Mesendoderm (in vitro differentiated cells): ENCODE data around the gene CHSY3.

Experiments
- DNase-seq: peaks from one replicate; pipeline ENCODE4 v3.0.0; 2013
- H2AK5ac ChIP-seq: 2 replicates; pipeline ENCODE4 v1.6.1; 2013; ENCODE audit warnings: low read length, inconsistent platforms
- H2BK120ac ChIP-seq: 2 replicates; pipeline ENCODE4 v1.6.1; 2013; ENCODE audit warnings: low read depth, mild to moderate bottlenecking, low read length, moderate library complexity, mixed read lengths
- H2BK15ac ChIP-seq: replicated peaks from 2 replicates; pipeline ENCODE4 v1.6.1; 2013; ENCODE audit warnings: low read depth, mild to moderate bottlenecking, moderate library complexity
- H2BK5ac ChIP-seq: 2 replicates; pipeline ENCODE4 v1.6.1; 2013; ENCODE audit warnings: low read length, inconsistent platforms
- H3K18ac ChIP-seq: 2 replicates; pipeline ENCODE4 v1.6.1; 2013; ENCODE audit warnings: mild to moderate bottlenecking, low read length, mixed read lengths
- H3K23ac ChIP-seq: one replicate; pipeline ENCODE4 v1.6.1; 2013; ENCODE audit warnings: low read length
- H3K27ac ChIP-seq: 2 replicates; pipeline ENCODE4 v1.5.1; 2013; ENCODE audit warnings: low read depth, mild to moderate bottlenecking, inconsistent platforms, low read length, moderate library complexity
- H3K27me3 ChIP-seq: 2 replicates; pipeline ENCODE4 v1.6.1; 2013; ENCODE audit warnings: low read length, control low read depth, mild to moderate bottlenecking, inconsistent platforms; ENCODE audit not compliant: insufficient read depth, poor library complexity
- H3K36me3 ChIP-seq: 2 replicates; pipeline ENCODE4 v1.6.1; 2013; ENCODE audit warnings: low read length, inconsistent platforms; ENCODE audit not compliant: control insufficient read depth, insufficient read depth
- H3K4ac ChIP-seq: one replicate; pipeline ENCODE4 v1.6.1; 2013; ENCODE audit warnings: low read depth, mild to moderate bottlenecking, low read length, moderate library complexity
- H3K4me1 ChIP-seq: 2 replicates; pipeline ENCODE4 v1.6.1; 2013; ENCODE audit warnings: low read depth, low read length, inconsistent platforms; ENCODE audit not compliant: control insufficient read depth
- H3K4me2 ChIP-seq: 2 replicates; pipeline ENCODE4 v1.6.1; 2013; ENCODE audit warnings: low read length
- H3K4me3 ChIP-seq: 2 replicates; pipeline ENCODE4 v1.5.1; 2013; ENCODE audit warnings: mild to moderate bottlenecking, low read length
- H3K56ac ChIP-seq: one replicate; pipeline ENCODE4 v1.6.1; 2013; ENCODE audit warnings: low read length
- H3K79me1 ChIP-seq: 2 replicates; pipeline ENCODE4 v1.6.1; 2013; ENCODE audit warnings: low read length, inconsistent platforms
- H3K79me2 ChIP-seq: 2 replicates; pipeline ENCODE4 v1.6.1; 2013; ENCODE audit warnings: mild to moderate bottlenecking, low read length; ENCODE audit not compliant: control insufficient read depth, insufficient read depth
- H3K9ac ChIP-seq: 2 replicates; pipeline ENCODE4 v1.6.1; 2013; ENCODE audit warnings: low read length, inconsistent platforms
- H4K5ac ChIP-seq: one replicate; pipeline ENCODE4 v1.6.1; 2013; ENCODE audit warnings: low read length
- H4K8ac ChIP-seq: one replicate; pipeline ENCODE4 v1.6.1; 2013; ENCODE audit warnings: low read depth, mild to moderate bottlenecking, control low read depth, low read length, moderate library complexity
- WGBS: extraction: QIAGEN DNeasy Blood & Tissue Kit; methylation state at CpG from one replicate; pipeline ENCODE4 v1.1.7; 2013; ENCODE audit warnings: low lambda C conversion rate, missing lambda C conversion rate; ENCODE audit not compliant: insufficient coverage; ENCODE audit errors: extremely low coverage; 5-methylcytosine and 5-hydroxymethylcytosine counted together

CHSY3 gene

GRCh38 chr5:130102375-130102774, 198.1 kb downstream of the CHSY3 start:
- Histone ChIP-seq H3K18ac (no peak overlapping the region), H3K4ac (no peak overlapping the region), H3K27ac (no peak overlapping the region), H3K79me1 (no peaks in the 10 kb centered on the region), H3K27me3 (no peaks in the 10 kb centered on the region), H3K23ac (no peak overlapping the region), H2BK15ac (no peak overlapping the region), H3K4me2 (no peak overlapping the region), H2BK5ac (no peak overlapping the region), H3K79me2 (no peaks in the 10 kb centered on the region), H3K4me1 (no peaks in the 10 kb centered on the region), H3K36me3 (no peaks in the 10 kb centered on the region), H3K4me3 (no peak overlapping the region), H3K56ac (no peak overlapping the region), H4K8ac (no peak overlapping the region), H2BK120ac (no peak overlapping the region), H2AK5ac (no peak overlapping the region), H3K9ac (no peak overlapping the region), H4K5ac (no peak overlapping the region)
- WGBS: no CpG with 5 or more reads among the region's 3 CpGs
- no peak for DNase-seq

GRCh38 chr5:130102960-130103359, 198.7 kb downstream of the CHSY3 start:
- Histone ChIP-seq H4K5ac (no peak overlapping the region), H3K23ac (no peak overlapping the region), H2AK5ac (no peak overlapping the region), H3K56ac (no peak overlapping the region), H3K79me2 (no peaks in the 10 kb centered on the region), H2BK120ac (no peak overlapping the region), H2BK15ac (no peak overlapping the region), H4K8ac (no peak overlapping the region), H3K36me3 (no peaks in the 10 kb centered on the region), H3K4me1 (no peaks in the 10 kb centered on the region), H3K79me1 (no peaks in the 10 kb centered on the region), H3K4ac (no peak overlapping the region), H3K9ac (no peak overlapping the region), H2BK5ac (no peak overlapping the region), H3K27me3 (no peaks in the 10 kb centered on the region), H3K18ac (no peak overlapping the region), H3K4me3 (no peak overlapping the region), H3K4me2 (no peak overlapping the region), H3K27ac (no peak overlapping the region)
- DNase-seq: no peak
- WGBS: no CpG with 5 or more reads among the region's 1 CpG

GRCh38 chr5:130104895-130105688, 200.8 kb downstream of the CHSY3 start:
- Histone ChIP-seq H3K18ac (no peak overlapping the region), H3K4ac (no peak overlapping the region), H3K9ac (no peak overlapping the region), H3K4me3 (no peak overlapping the region), H3K27ac (no peak overlapping the region), H3K56ac (no peak overlapping the region), H3K23ac (no peak overlapping the region), H3K27me3 (no peaks in the 10 kb centered on the region), H2BK5ac (no peak overlapping the region), H2AK5ac (no peak overlapping the region), H4K5ac (no peak overlapping the region), H2BK120ac (no peak overlapping the region), H3K4me2 (no peak overlapping the region), H3K79me2 (no peaks in the 10 kb centered on the region), H3K79me1 (no peaks in the 10 kb centered on the region), H2BK15ac (no peak overlapping the region), H3K4me1 (no peaks in the 10 kb centered on the region), H3K36me3 (no peaks in the 10 kb centered on the region), H4K8ac (no peak overlapping the region)
- no CpG with 5 or more reads among the region's 1 CpG for WGBS
- DNase-seq: no peak

- no peak overlapping the region for H3K23ac ChIP-seq
- no peak overlapping the region for H2BK5ac ChIP-seq
- no peak overlapping the region for H2AK5ac ChIP-seq
- H2BK120ac ChIP-seq: no peak overlapping the region
- H3K9ac ChIP-seq: no peak overlapping the region
- no peak overlapping the region for H3K18ac ChIP-seq
- DNase-seq: no peak
- no peaks in the 10 kb centered on the region for H3K27me3 ChIP-seq
- no peak overlapping the region for H3K4me2 ChIP-seq
- no peak overlapping the region for H4K8ac ChIP-seq
- no peak overlapping the region for H3K27ac ChIP-seq
- no peak overlapping the region for H3K56ac ChIP-seq
- no peak overlapping the region for H2BK15ac ChIP-seq
- H3K79me1 ChIP-seq: no peaks in the 10 kb centered on the region
- H3K4me1 ChIP-seq: no peaks in the 10 kb centered on the region
- no peak overlapping the region for H4K5ac ChIP-seq
- H3K4me3 ChIP-seq: no peak overlapping the region
- no peak overlapping the region for H3K4ac ChIP-seq
- no peaks in the 10 kb centered on the region for H3K36me3 ChIP-seq
- no peaks in the 10 kb centered on the region for H3K79me2 ChIP-seq
Observed at GRCh38 chr5:130106480-130106879, 202.2 kb downstream of the CHSY3 start.

- Histone ChIP-seq H3K27ac (no peak overlapping the region), H2BK15ac (no peak overlapping the region), H3K4me3 (no peak overlapping the region), H2BK120ac (no peak overlapping the region), H3K79me1 (no peaks in the 10 kb centered on the region), H3K9ac (no peak overlapping the region), H3K18ac (no peak overlapping the region), H2AK5ac (no peak overlapping the region), H3K4me1 (no peaks in the 10 kb centered on the region), H3K23ac (no peak overlapping the region), H2BK5ac (no peak overlapping the region), H3K36me3 (no peaks in the 10 kb centered on the region), H3K27me3 (no peaks in the 10 kb centered on the region), H4K5ac (no peak overlapping the region), H3K4ac (no peak overlapping the region), H3K4me2 (no peak overlapping the region), H3K56ac (no peak overlapping the region), H4K8ac (no peak overlapping the region), H3K79me2 (no peaks in the 10 kb centered on the region)
- WGBS: no CpG with 5 or more reads among the region's 1 CpG
- peak; percentile 66 for DNase-seq
Observed at GRCh38 chr5:130109152-130109551, 204.9 kb downstream of the CHSY3 start.

- no peak overlapping the region for H3K4ac ChIP-seq
- no peak overlapping the region for H4K5ac ChIP-seq
- H3K18ac ChIP-seq: no peak overlapping the region
- no peak overlapping the region for H2AK5ac ChIP-seq
- no peak overlapping the region for H3K23ac ChIP-seq
- H3K9ac ChIP-seq: no peak overlapping the region
- H4K8ac ChIP-seq: no peak overlapping the region
- H3K27ac ChIP-seq: no peak overlapping the region
- no peak overlapping the region for H2BK5ac ChIP-seq
- no peaks in the 10 kb centered on the region for H3K27me3 ChIP-seq
- no peak overlapping the region for H2BK120ac ChIP-seq
- no peaks in the 10 kb centered on the region for H3K4me1 ChIP-seq
- H3K79me2 ChIP-seq: no peaks in the 10 kb centered on the region
- H3K56ac ChIP-seq: no peak overlapping the region
- DNase-seq: no peak
- H3K4me2 ChIP-seq: no peak overlapping the region
- H3K4me3 ChIP-seq: no peak overlapping the region
- H2BK15ac ChIP-seq: no peak overlapping the region
- no peaks in the 10 kb centered on the region for H3K79me1 ChIP-seq
- no peaks in the 10 kb centered on the region for H3K36me3 ChIP-seq
Observed at GRCh38 chr5:130110328-130110727, 206.1 kb downstream of the CHSY3 start.
